HG02884 (cell line): ENCODE data around the gene ARHGEF7.

Experiments used
- ATAC-seq: cut with Tn5 transposase; IDR thresholded peaks from one replicate; pipeline ENCODE4 v1.9.1; 2021; ENCODE audit warnings: mild to moderate bottlenecking, moderate library complexity; ENCODE audit not compliant: unreplicated experiment

The ARHGEF7 gene

GRCh38 chr13:111337741-111338140 lies 222.6 kb downstream of the ARHGEF7 start:
- no peak for ATAC-seq

- ATAC-seq = no peak
Observed at GRCh38 chr13:111338841-111339240, 223.7 kb downstream of the ARHGEF7 start.

- no peak for ATAC-seq
Observed at GRCh38 chr13:111339366-111340143, 224.4 kb downstream of the ARHGEF7 start.

- no peak for ATAC-seq
Observed at GRCh38 chr13:111341886-111342285, 226.8 kb downstream of the ARHGEF7 start.

GRCh38 chr13:111342721-111343120 lies 227.6 kb downstream of the ARHGEF7 start:
- ATAC-seq = no peak

- ATAC-seq = no peak
Observed at GRCh38 chr13:111343186-111343805, 228.2 kb downstream of the ARHGEF7 start.

- no peak for ATAC-seq
Observed at GRCh38 chr13:111344471-111345191, 229.5 kb downstream of the ARHGEF7 start.

- ATAC-seq = no peak
Observed at GRCh38 chr13:111345682-111346081, 230.6 kb downstream of the ARHGEF7 start.

- ATAC-seq = no peak
Observed at GRCh38 chr13:111346101-111346680, 231.1 kb downstream of the ARHGEF7 start.

- no peak for ATAC-seq
Observed at GRCh38 chr13:111347438-111347837, 232.3 kb downstream of the ARHGEF7 start.

- no peak for ATAC-seq
Observed at GRCh38 chr13:111353508-111353907, 238.4 kb downstream of the ARHGEF7 start.

- no peak for ATAC-seq
Observed at GRCh38 chr13:111354789-111355188, 239.7 kb downstream of the ARHGEF7 start.
